A549 (cell line): Measurements from ENCODE around the gene RYR1. TPM values are rescaled to one million over a fixed set of nuclear protein-coding genes. Genes with fewer than 3 reads are reported as not detected.
A peak's percentile ranks its signal among the peaks of the same experiment; 100 is the strongest.

Source experiments
- ATAC-seq, 2 experiments: fragments of 200-7000 bp in 1 of 2; fragments of >200 bp in 1 of 2; cut with Nextera tagmentation in 1 of 2; cut with Tn5 transposase in 1 of 2; 3 replicates each; pipeline versions ENCODE4 v1.8.0 to v1.9.1; 2018 to 2020; ENCODE audit warnings: mild to moderate bottlenecking in 1 of 2, moderate library complexity in 1 of 2
- CTCF ChIA-PET: fragments of 300-600 bp; sonication (Branson Sonifier 250); formaldehyde crosslinking; extraction: SDS; loops from one replicate; lab custom pipeline; 2021; ENCODE audit warnings: antibody characterized with exemption, inconsistent platforms; lab: Yijun Ruan, JAX
- POLR2A ChIA-PET: fragments of 350-600 bp; formaldehyde crosslinking; extraction: SDS; loops from one replicate; lab custom pipeline; 2021; ENCODE audit warnings: antibody characterized with exemption, inconsistent platforms; lab: Yijun Ruan, JAX
- DNase-seq, 2 experiments: peaks; one replicate each; pipeline versions ENCODE4 v3.0.0 to v3.0.0-alpha.2; 2011 to 2016; ENCODE audit warnings: low read depth in 1 of 2, low spot score in 1 of 2
- FAIRE-seq: peaks from 2 replicates; lab custom pipeline; 2011; peaks lifted over from hg19 to GRCh38; lab: Jason Lieb, UNC
- H3K27ac ChIP-seq, 2 experiments: fragments of >200 bp; sonication (Bioruptor Twin); formaldehyde crosslinking; 3 replicates each; pipeline ENCODE4 v1.5.1; 2016 to 2017
- H3K4me1 ChIP-seq: fragments of >200 bp; sonication (Bioruptor Twin); formaldehyde crosslinking; 3 replicates; pipeline ENCODE4 v1.6.1; 2016
- H3K4me2 ChIP-seq: fragments of >200 bp; sonication (Bioruptor Twin); formaldehyde crosslinking; 3 replicates; pipeline ENCODE4 v1.6.1; 2016
- H3K4me3 ChIP-seq: fragments of >200 bp; sonication (Bioruptor Twin); formaldehyde crosslinking; 3 replicates; pipeline ENCODE4 v1.5.1; 2016
- H3K9me3 ChIP-seq: fragments of >200 bp; sonication (Bioruptor Twin); formaldehyde crosslinking; 3 replicates; pipeline ENCODE4 v1.6.1; 2016
- ATOH8 ChIP-seq: fragments of 250-450 bp; sonication (Bioruptor Pico); IDR thresholded peaks from 2 replicates; pipeline ENCODE4 v1.5.0; 2020; ENCODE audit warnings: low read depth, mild to moderate bottlenecking, moderate library complexity
- BHLHE40 ChIP-seq: IDR thresholded peaks from 2 replicates; pipeline ENCODE4 v1.6.1; 2012; ENCODE audit warnings: low read depth, low read length, inconsistent platforms
- CEBPB ChIP-seq, 2 experiments: fragments of >200 bp in 1 of 2; sonication (Bioruptor Twin) in 1 of 2; formaldehyde crosslinking in 1 of 2; IDR thresholded peaks; 2 replicates each; pipeline ENCODE4 v1.6.1; 2012 to 2016
- EHF ChIP-seq: fragments of 250-450 bp; sonication (Bioruptor Pico); IDR thresholded peaks from 2 replicates; pipeline ENCODE4 v1.5.0; 2020; ENCODE audit warnings: mild to moderate bottlenecking
- EHMT2 ChIP-seq: fragments of 200-600 bp; sonication (generic); IDR thresholded peaks from 2 replicates; pipeline ENCODE4 v1.6.1; 2016; ENCODE audit warnings: antibody characterized with exemption, low read depth, mild to moderate bottlenecking, moderate library complexity
- EP300 ChIP-seq, 2 experiments: fragments of >200 bp; sonication (Bioruptor Twin); formaldehyde crosslinking; IDR thresholded peaks; 2 replicates in 1 of 2; 3 replicates in 1 of 2; pipeline ENCODE4 v1.6.1; 2016 to 2017
- GATA3 ChIP-seq: IDR thresholded peaks from 2 replicates; pipeline ENCODE4 v1.6.1; 2012; ENCODE audit warnings: borderline replicate concordance
- HDAC2 ChIP-seq: fragments of 200-600 bp; sonication (generic); IDR thresholded peaks from 2 replicates; pipeline ENCODE4 v1.6.1; 2016
- HES2 ChIP-seq: fragments of >200 bp; sonication (Bioruptor Twin); formaldehyde crosslinking; IDR thresholded peaks from 2 replicates; pipeline ENCODE4 v1.6.1; 2016
- HOXA7 ChIP-seq: fragments of 250-450 bp; sonication (Bioruptor Pico); IDR thresholded peaks from 2 replicates; pipeline ENCODE4 v1.5.0; 2020; ENCODE audit warnings: mild to moderate bottlenecking, moderate library complexity
- JUN ChIP-seq, 2 experiments: fragments of >200 bp; sonication (Bioruptor Twin); formaldehyde crosslinking; IDR thresholded peaks; 2 replicates in 1 of 2; 3 replicates in 1 of 2; pipeline ENCODE4 v1.6.1; 2016 to 2017
- JUNB ChIP-seq: fragments of >200 bp; sonication (Bioruptor Twin); formaldehyde crosslinking; IDR thresholded peaks from 2 replicates; pipeline ENCODE4 v1.6.1; 2016
- KDM5A ChIP-seq: fragments of 200-600 bp; sonication (generic); IDR thresholded peaks from 2 replicates; pipeline ENCODE4 v1.6.1; 2016; ENCODE audit warnings: antibody characterized with exemption, mild to moderate bottlenecking
- MAX ChIP-seq: IDR thresholded peaks from 2 replicates; pipeline ENCODE4 v1.6.1; 2012
- PHF8 ChIP-seq: fragments of 200-600 bp; sonication (generic); IDR thresholded peaks from 2 replicates; pipeline ENCODE4 v1.6.1; 2016; ENCODE audit warnings: low read depth, mild to moderate bottlenecking, antibody characterized with exemption, moderate library complexity, borderline replicate concordance
- POLR2A ChIP-seq: IDR thresholded peaks from 2 replicates; pipeline ENCODE4 v1.6.1; 2012; ENCODE audit warnings: mild to moderate bottlenecking, low read length
- RAD21 ChIP-seq, 2 experiments: fragments of >200 bp in 1 of 2; sonication (Bioruptor Twin) in 1 of 2; formaldehyde crosslinking in 1 of 2; IDR thresholded peaks in 1 of 2; conservative IDR thresholded peaks in 1 of 2; 2 replicates in 1 of 2; 3 replicates in 1 of 2; pipeline ENCODE4 v1.6.1; 2012 to 2018; ENCODE audit warnings: inconsistent platforms in 1 of 2
- RCOR1 ChIP-seq: fragments of 150-350 bp; IDR thresholded peaks from 2 replicates; pipeline ENCODE4 v1.6.1; 2014; ENCODE audit warnings: antibody characterized with exemption, low read length, low read depth
- REST ChIP-seq: fragments of 200-600 bp; sonication (generic); IDR thresholded peaks from 2 replicates; pipeline ENCODE4 v1.6.1; 2016; ENCODE audit warnings: antibody characterized with exemption, mild to moderate bottlenecking, moderate library complexity
- RFX5 ChIP-seq: fragments of 450-650 bp; IDR thresholded peaks from 2 replicates; pipeline ENCODE4 v1.7.1; 2014; ENCODE audit warnings: antibody characterized with exemption, mild to moderate bottlenecking, moderate library complexity
- SREBF2 ChIP-seq: fragments of 450-650 bp; IDR thresholded peaks from 2 replicates; pipeline ENCODE4 v1.6.1; 2014; ENCODE audit warnings: mild to moderate bottlenecking, moderate library complexity
- TP53 ChIP-seq: fragments of 250-450 bp; sonication (Bioruptor Pico); IDR thresholded peaks from 2 replicates; pipeline ENCODE4 v1.5.0; 2021; ENCODE audit warnings: mild to moderate bottlenecking, moderate library complexity
- ZFP36 ChIP-seq: fragments of 450-650 bp; IDR thresholded peaks from 2 replicates; pipeline ENCODE4 v1.6.1; 2014; ENCODE audit warnings: borderline replicate concordance; ENCODE audit not compliant: partially characterized antibody
- ZNF302 ChIP-seq: fragments of 250-450 bp; sonication (Bioruptor Pico); IDR thresholded peaks from 2 replicates; pipeline ENCODE4 v1.9.0; 2021; ENCODE audit warnings: inconsistent platforms, mild to moderate bottlenecking, moderate library complexity
- WGBS: methylation state at CpG from one replicate; pipeline ENCODE4 v1.1.6; 2017; ENCODE audit errors: missing lambda C conversion rate; 5-methylcytosine and 5-hydroxymethylcytosine counted together
- polyA plus RNA-seq, 4 experiments: library from polyadenylated mRNA; depleted of rRNA in 3 of 4; stranded (reverse); fragments of >200 nt; fragmentation: RNase III in 1 of 4; extraction: RNeasy Plus Mini Kit Qiagen cat#74134 plus additional on column Dnase treatment in 1 of 4; gene quantifications; 2 replicates in 3 of 4; 3 replicates in 1 of 4; pipeline ENCODE4 v1.2.3, GENCODE V29; 2011 to 2017
- TF ChIP-seq, protein P1 (sequence below): IDR thresholded peaks from 2 replicates; pipeline ENCODE4 v1.6.1; 2012
- TF ChIP-seq, protein P2 (sequence below): fragments of >200 bp; sonication (Bioruptor Twin); formaldehyde crosslinking; IDR thresholded peaks from 3 replicates; pipeline ENCODE4 v1.5.1; 2016

The RYR1 gene
- polyA plus RNA-seq, 2 of the 4 experiments (the other 2 are of a cell fraction) = 1.4 to 3.1 TPM

DNA sequence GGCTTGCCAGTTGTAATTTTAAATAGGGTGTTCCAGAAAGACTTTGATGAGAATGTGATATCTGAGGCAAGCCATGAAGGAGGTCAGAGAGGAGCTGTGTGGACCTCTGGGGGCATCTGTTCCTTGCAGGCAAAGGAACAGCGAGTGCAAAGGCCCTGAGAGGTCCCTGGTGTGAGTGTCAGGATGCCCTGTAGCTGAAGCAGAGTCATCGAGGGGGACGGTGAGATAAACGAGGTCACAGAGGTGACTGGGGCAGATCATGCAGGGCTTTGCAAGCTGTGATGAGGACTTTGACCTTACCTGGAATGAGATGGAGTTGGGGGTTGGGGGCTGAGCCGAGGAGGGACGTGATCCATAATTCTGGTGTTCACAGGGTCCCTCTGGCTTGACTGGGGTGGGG is 75.0 kb downstream of the RYR1 start:
- no peak overlapping the region for H3K4me3 ChIP-seq
- WGBS = 30% methylated on average over 6 of the region's 6 CpGs
- TF ChIP-seq HOXA7 (CRISPR knock-in tag) (no peak), ATOH8 (no peak), EHF (CRISPR knock-in tag) (no peak), EP300 (IDR thresholded peaks at IDR 0.05) (no peak), CEBPB (IDR thresholded peaks at IDR 0.05) (no peak), GATA3 (no peak), JUN (IDR thresholded peaks at IDR 0.05) (no peak), MAX (no peak), RAD21 (conservative IDR thresholded peaks at IDR 0.05 in 1 of 2, IDR thresholded peaks at IDR 0.05 in 1 of 2) (no peak), ZFP36 (no peak), HES2 (no peak), ZNF302 (CRISPR knock-in tag) (no peak), KDM5A (no peak), SREBF2 (no peak), REST (no peak), RCOR1 (no peak), PHF8 (no peak), EHMT2 (no peak)
- TF ChIP-seq, protein P1, sequence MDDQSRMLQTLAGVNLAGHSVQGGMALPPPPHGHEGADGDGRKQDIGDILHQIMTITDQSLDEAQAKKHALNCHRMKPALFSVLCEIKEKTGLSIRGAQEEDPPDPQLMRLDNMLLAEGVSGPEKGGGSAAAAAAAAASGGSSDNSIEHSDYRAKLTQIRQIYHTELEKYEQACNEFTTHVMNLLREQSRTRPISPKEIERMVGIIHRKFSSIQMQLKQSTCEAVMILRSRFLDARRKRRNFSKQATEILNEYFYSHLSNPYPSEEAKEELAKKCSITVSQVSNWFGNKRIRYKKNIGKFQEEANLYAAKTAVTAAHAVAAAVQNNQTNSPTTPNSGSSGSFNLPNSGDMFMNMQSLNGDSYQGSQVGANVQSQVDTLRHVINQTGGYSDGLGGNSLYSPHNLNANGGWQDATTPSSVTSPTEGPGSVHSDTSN = no peak
- TF ChIP-seq, all 56 proteins: peak for 0
- H3K27ac ChIP-seq = no peak overlapping the region
- DNase-seq (no peak), ATAC-seq (no peak), FAIRE-seq (peak; percentile 32)
- no peaks in the 10 kb centered on the region for H3K9me3 ChIP-seq
- ChIA-PET POLR2A (no interaction called here), CTCF (interaction anchor here (1.0 to 12.7 kb wide), 11 partner anchors 11 to 468 kb away, joined by 3 to 160 read pairs (median 6); partner anchors contain the start of genes FAM98C, MRPS12 and SARS2)
- H3K4me1 ChIP-seq = peaks cover 16% of the 10 kb centered on the region
- no peak overlapping the region for H3K4me2 ChIP-seq

GRCh38 chr19:38509027-38509426 is 75.5 kb downstream of the RYR1 start:
- FAIRE-seq (peak; percentile 98), DNase-seq (no peak), ATAC-seq (no peak)
- CTCF ChIA-PET = interaction anchor here (1.0 to 12.7 kb wide), 10 partner anchors 11 to 467 kb away, joined by 3 to 160 read pairs (median 6); partner anchors contain the start of genes FAM98C, MRPS12 and SARS2
- no peak overlapping the region for H3K4me2 ChIP-seq
- H3K4me3 ChIP-seq = no peak overlapping the region
- POLR2A ChIA-PET = no interaction called here
- peaks cover 16% of the 10 kb centered on the region for H3K4me1 ChIP-seq
- TF ChIP-seq HDAC2 = no peak
- TF ChIP-seq RFX5 = no peak
- no peak for TF ChIP-seq TP53 (CRISPR knock-in tag)
- no peak for TF ChIP-seq BHLHE40
- TF ChIP-seq POLR2A = no peak
- TF ChIP-seq, protein P2, sequence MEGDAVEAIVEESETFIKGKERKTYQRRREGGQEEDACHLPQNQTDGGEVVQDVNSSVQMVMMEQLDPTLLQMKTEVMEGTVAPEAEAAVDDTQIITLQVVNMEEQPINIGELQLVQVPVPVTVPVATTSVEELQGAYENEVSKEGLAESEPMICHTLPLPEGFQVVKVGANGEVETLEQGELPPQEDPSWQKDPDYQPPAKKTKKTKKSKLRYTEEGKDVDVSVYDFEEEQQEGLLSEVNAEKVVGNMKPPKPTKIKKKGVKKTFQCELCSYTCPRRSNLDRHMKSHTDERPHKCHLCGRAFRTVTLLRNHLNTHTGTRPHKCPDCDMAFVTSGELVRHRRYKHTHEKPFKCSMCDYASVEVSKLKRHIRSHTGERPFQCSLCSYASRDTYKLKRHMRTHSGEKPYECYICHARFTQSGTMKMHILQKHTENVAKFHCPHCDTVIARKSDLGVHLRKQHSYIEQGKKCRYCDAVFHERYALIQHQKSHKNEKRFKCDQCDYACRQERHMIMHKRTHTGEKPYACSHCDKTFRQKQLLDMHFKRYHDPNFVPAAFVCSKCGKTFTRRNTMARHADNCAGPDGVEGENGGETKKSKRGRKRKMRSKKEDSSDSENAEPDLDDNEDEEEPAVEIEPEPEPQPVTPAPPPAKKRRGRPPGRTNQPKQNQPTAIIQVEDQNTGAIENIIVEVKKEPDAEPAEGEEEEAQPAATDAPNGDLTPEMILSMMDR = no peak
- TF ChIP-seq ZNF302 (CRISPR knock-in tag) = no peak
- TF ChIP-seq JUNB = no peak
- no peak for TF ChIP-seq GATA3
- WGBS = 95% methylated on average over 2 of the region's 2 CpGs
- no peaks in the 10 kb centered on the region for H3K9me3 ChIP-seq
- H3K27ac ChIP-seq = no peak overlapping the region
